ENCODE data around the gene DENND1A. TPM values are rescaled to one million over a fixed set of nuclear protein-coding genes. Genes with fewer than 3 reads are reported as not detected.

Gene DENND1A
- total RNA-seq, 6 experiments from 2014 or later, result 13.9 to 22.6 (median 16.3) TPM

GRCh38 chr9:123787416-123787815 is 142.5 kb downstream of the DENND1A start:
- Histone ChIP-seq H3K4me3 (no peak overlapping the region), H3K27me3 (no peaks in the 10 kb centered on the region), H3K36me3 (no peaks in the 10 kb centered on the region), H3K9me3 (no peaks in the 10 kb centered on the region), H3K4me1 (no peaks in the 10 kb centered on the region), H3K27ac (no peak overlapping the region)
- DNase-seq (no peak), ATAC-seq (no peak)
- WGBS (ENCODE audit: insufficient coverage, low coverage, low lambda C conversion rate, missing lambda C conversion rate), result 83% methylated on average over 1 of the region's 1 CpG
- TF ChIP-seq POLR2A (IDR thresholded peaks at IDR 0.05) (no peak), CTCF (IDR thresholded peaks at IDR 0.05) (no peak)
- intact Hi-C loops (cut with DNase I), result no loop called here

- H3K27ac ChIP-seq, result no peak overlapping the region
- DNase-seq, result no peak
- TF ChIP-seq CTCF (IDR thresholded peaks at IDR 0.05) (no peak), POLR2A (IDR thresholded peaks at IDR 0.05) (no peak)
- no peaks in the 10 kb centered on the region for H3K4me1 ChIP-seq
- no peaks in the 10 kb centered on the region for H3K9me3 ChIP-seq
- no peaks in the 10 kb centered on the region for H3K36me3 ChIP-seq
- no peak for ATAC-seq
- H3K4me3 ChIP-seq, result no peak overlapping the region
- no peaks in the 10 kb centered on the region for H3K27me3 ChIP-seq
- intact Hi-C loops (cut with DNase I), result no loop called here
- WGBS (ENCODE audit: insufficient coverage, low coverage, low lambda C conversion rate, missing lambda C conversion rate), result 100% methylated on average over 1 of the region's 1 CpG
Measured at GRCh38 chr9:123784518-123784917, 145.4 kb downstream of the DENND1A start.

GRCh38 chr9:123778232-123778902 is 151.6 kb downstream of the DENND1A start:
- no peak overlapping the region for H3K4me3 ChIP-seq
- no peak for DNase-seq
- no peaks in the 10 kb centered on the region for H3K27me3 ChIP-seq
- no peaks in the 10 kb centered on the region for H3K36me3 ChIP-seq
- ATAC-seq, result no peak
- WGBS (ENCODE audit: insufficient coverage, low coverage, low lambda C conversion rate, missing lambda C conversion rate), result 85% methylated on average over 8 of the region's 8 CpGs
- intact Hi-C loops (cut with DNase I), result no loop called here
- no peak overlapping the region for H3K27ac ChIP-seq
- no peaks in the 10 kb centered on the region for H3K4me1 ChIP-seq
- no peak for TF ChIP-seq POLR2A (IDR thresholded peaks at IDR 0.05)
- no peak for TF ChIP-seq CTCF (IDR thresholded peaks at IDR 0.05)
- H3K9me3 ChIP-seq, result no peaks in the 10 kb centered on the region

GRCh38 chr9:123776708-123777537 is 153.0 kb downstream of the DENND1A start:
- TF ChIP-seq CTCF (IDR thresholded peaks at IDR 0.05) (no peak), POLR2A (IDR thresholded peaks at IDR 0.05) (no peak)
- no peaks in the 10 kb centered on the region for H3K9me3 ChIP-seq
- no peaks in the 10 kb centered on the region for H3K4me1 ChIP-seq
- no peak overlapping the region for H3K4me3 ChIP-seq
- no peaks in the 10 kb centered on the region for H3K36me3 ChIP-seq
- DNase-seq (no peak), ATAC-seq (no peak)
- WGBS (ENCODE audit: insufficient coverage, low coverage, low lambda C conversion rate, missing lambda C conversion rate), result 84% methylated on average over 7 of the region's 7 CpGs
- no peak overlapping the region for H3K27ac ChIP-seq
- H3K27me3 ChIP-seq, result no peaks in the 10 kb centered on the region
- intact Hi-C loops (cut with DNase I), result no loop called here

All from right lobe of liver (tissue), 6 donors.